ENCODE measurements around the gene OTP. TPM values are rescaled to one million over a fixed set of nuclear protein-coding genes. Genes with fewer than 3 reads are reported as not detected.

The OTP gene
- total and polyA plus RNA-seq, 10 of the 15 experiments (the other 5 are each of a cell fraction or from before 2014, with no cell fraction given) = 0.31 to 8.8 (median 2.4) TPM

DNA sequence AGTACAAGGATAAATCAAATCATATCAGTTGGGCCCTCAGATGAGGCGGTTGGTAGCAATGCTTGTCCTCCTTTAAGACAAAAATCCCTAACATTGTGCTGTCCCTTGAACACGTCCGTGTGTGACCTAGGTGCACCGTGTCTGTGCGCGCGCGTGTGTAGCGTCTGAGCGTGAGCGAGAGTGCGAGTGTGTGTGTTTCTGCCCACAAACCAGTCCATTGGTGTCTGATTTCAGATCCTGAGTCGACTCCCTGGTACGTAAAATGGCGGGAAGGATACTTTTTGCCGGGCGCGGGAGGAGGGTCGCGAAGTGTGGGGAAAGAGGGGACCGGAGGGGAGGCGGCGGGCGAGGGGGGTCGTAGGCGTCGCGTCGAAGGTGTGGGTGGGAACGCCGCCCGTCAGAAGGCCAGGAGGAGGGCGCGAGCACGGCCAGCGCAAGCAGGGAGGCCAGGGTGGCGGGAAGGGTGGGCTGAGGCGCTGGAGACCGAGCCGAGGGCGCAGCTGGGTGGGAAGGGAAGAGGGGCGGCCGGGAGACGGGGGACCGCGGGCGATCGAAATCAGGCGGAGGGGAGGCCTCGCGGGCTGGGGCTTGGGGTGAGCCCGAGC, 8.9 kb downstream of the OTP start (continued):
- TF ChIP-seq ZNF687 (IDR thresholded peaks at IDR 0.05) = no peak; the same call in none of the 2 replicates
- TF ChIP-seq MXI1 (IDR thresholded peaks at IDR 0.05; ENCODE audit: low read depth, low read length) = no peak
- TF ChIP-seq, protein P1, sequence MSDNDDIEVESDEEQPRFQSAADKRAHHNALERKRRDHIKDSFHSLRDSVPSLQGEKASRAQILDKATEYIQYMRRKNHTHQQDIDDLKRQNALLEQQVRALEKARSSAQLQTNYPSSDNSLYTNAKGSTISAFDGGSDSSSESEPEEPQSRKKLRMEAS (IDR thresholded peaks at IDR 0.05; ENCODE audit: low read depth, low read length) = 0 out of 2 replicates have a peak, but pooled peaks have one; percentile 20
- TF ChIP-seq, protein P2, sequence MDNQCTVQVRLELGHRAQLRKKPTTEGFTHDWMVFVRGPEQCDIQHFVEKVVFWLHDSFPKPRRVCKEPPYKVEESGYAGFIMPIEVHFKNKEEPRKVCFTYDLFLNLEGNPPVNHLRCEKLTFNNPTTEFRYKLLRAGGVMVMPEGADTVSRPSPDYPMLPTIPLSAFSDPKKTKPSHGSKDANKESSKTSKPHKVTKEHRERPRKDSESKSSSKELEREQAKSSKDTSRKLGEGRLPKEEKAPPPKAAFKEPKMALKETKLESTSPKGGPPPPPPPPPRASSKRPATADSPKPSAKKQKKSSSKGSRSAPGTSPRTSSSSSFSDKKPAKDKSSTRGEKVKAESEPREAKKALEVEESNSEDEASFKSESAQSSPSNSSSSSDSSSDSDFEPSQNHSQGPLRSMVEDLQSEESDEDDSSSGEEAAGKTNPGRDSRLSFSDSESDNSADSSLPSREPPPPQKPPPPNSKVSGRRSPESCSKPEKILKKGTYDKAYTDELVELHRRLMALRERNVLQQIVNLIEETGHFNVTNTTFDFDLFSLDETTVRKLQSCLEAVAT (IDR thresholded peaks at IDR 0.05) = peak; percentile 39; the same call in 1 of the 2 replicates
- TF ChIP-seq SIN3A (IDR thresholded peaks at IDR 0.05; ENCODE audit: low read depth, low read length) = 0 out of 2 replicates have a peak, but pooled peaks have one; percentile 76
- no peak for TF ChIP-seq PBX3 (IDR thresholded peaks at IDR 0.05; ENCODE audit: insufficient replicate concordance, low read depth, low read length)
- no peak for TF ChIP-seq MEF2A (IDR thresholded peaks at IDR 0.05; ENCODE audit: insufficient read depth, low read depth, low read length)
